Measurements from ENCODE around the gene HARS2. TPM values are rescaled to one million over a fixed set of nuclear protein-coding genes. Genes with fewer than 3 reads are reported as not detected.
A peak's percentile ranks its signal among the peaks of the same experiment; 100 is the strongest.

Gene HARS2
- total and polyA plus RNA-seq, 10 of the 15 experiments (the other 5 are each of a cell fraction or from before 2014, with no cell fraction given) = 9.3 to 34.3 (median 24.8) TPM

- no peak for TF ChIP-seq ZBTB11 (CRISPR knock-in tag; IDR thresholded peaks at IDR 0.05)
- no peak for TF ChIP-seq USF1 (IDR thresholded peaks at IDR 0.05; ENCODE audit: borderline replicate concordance, extremely low read length, insufficient read depth, low read depth, low read length)
- 0 out of 2 replicates have a peak, but pooled peaks have one; percentile 61 for TF ChIP-seq STAT1 (conservative IDR thresholded peaks at IDR 0.05)
- no peak for TF ChIP-seq TCF3 (IDR thresholded peaks at IDR 0.05; ENCODE audit: borderline replicate concordance, insufficient read depth, low read depth, low read length)
- no peak for TF ChIP-seq CHD2 (IDR thresholded peaks at IDR 0.05; ENCODE audit: borderline replicate concordance, low read depth, low read length)
- no peak for TF ChIP-seq IKZF2 (IDR thresholded peaks at IDR 0.05)
- TF ChIP-seq HDAC2 (IDR thresholded peaks at IDR 0.05) = no peak
- TF ChIP-seq MAX (IDR thresholded peaks at IDR 0.05; ENCODE audit: low read depth, low read length) = no peak
- no peak for TF ChIP-seq NFYB (IDR thresholded peaks at IDR 0.05; ENCODE audit: insufficient read depth, low read depth, low read length)
- TF ChIP-seq EGR1 (IDR thresholded peaks at IDR 0.05; ENCODE audit: borderline replicate concordance in 1 of 2, low read depth in 2 of 2, low read length in 2 of 2) = peak in 1 of 2 experiments; percentile 47; a peak in 1 of 3 replicates
- no peak for TF ChIP-seq TCF12 (IDR thresholded peaks at IDR 0.05; ENCODE audit: low read depth, low read length)
- no peak for TF ChIP-seq PRDM15 (CRISPR knock-in tag; IDR thresholded peaks at IDR 0.05)
- no peak for TF ChIP-seq POLR2AphosphoS5 (IDR thresholded peaks at IDR 0.05; ENCODE audit: low read length)
- no peak for TF ChIP-seq CHD4 (IDR thresholded peaks at IDR 0.05)
- no peak for TF ChIP-seq STAT3 (IDR thresholded peaks at IDR 0.05; ENCODE audit: low read depth, low read length)
- peak; percentile 61; the same call in 1 of the 2 replicates for TF ChIP-seq NKRF (conservative IDR thresholded peaks at IDR 0.05)
- no peak; a peak in 1 of 4 replicates for TF ChIP-seq BHLHE40 (IDR thresholded peaks at IDR 0.05; ENCODE audit: borderline replicate concordance in 1 of 2, low read depth in 2 of 2, low read length in 1 of 2)
- peak; percentile 71; the same call in 1 of the 2 replicates for TF ChIP-seq LARP7 (IDR thresholded peaks at IDR 0.05)
Observed at GRCh38 chr5:140647042-140647419, 44.2 kb upstream of the HARS2 start (continued).

Data from GM12878 (cell line).